GM12865 (cell line): ENCODE measurements around the gene NPTXR.

Source experiments
- DNase-seq: peaks from one replicate; pipeline ENCODE4 v3.0.0; 2010; ENCODE audit warnings: low read depth
- H3K4me3 ChIP-seq: 2 replicates; pipeline ENCODE4 v1.5.1; 2011; ENCODE audit warnings: mild to moderate bottlenecking, low read depth, low read length, control low read depth
- CTCF ChIP-seq: IDR thresholded peaks from 2 replicates; pipeline ENCODE4 v1.5.1; 2011; ENCODE audit warnings: low read length, control low read depth, low read depth, inconsistent platforms; ENCODE audit not compliant: insufficient read depth; ENCODE audit errors: missing control alignments

The NPTXR gene

DNA sequence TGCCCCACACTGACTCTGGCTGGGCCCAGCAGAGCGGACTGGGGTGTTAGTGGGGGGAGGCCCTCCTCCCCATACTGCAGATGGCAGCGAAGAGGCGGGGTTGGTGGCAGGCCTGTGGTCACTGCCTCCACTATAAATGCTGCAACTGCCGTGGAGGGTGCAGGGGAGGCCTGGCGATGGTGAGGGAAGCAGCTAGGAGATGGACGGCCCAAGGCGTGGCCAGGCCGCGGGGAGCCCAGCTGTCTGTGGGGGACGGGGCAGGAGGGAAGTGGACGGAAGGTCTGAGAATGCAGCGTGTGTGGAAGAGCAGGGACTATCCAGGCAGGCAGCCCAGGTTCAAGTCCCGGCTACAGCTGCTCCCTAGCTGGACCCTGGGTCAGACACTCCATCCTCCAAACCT is 68.2 kb downstream of the NPTXR start:
- no peak overlapping the region for H3K4me3 ChIP-seq
- no peak for TF ChIP-seq CTCF
- no peak for DNase-seq

DNA sequence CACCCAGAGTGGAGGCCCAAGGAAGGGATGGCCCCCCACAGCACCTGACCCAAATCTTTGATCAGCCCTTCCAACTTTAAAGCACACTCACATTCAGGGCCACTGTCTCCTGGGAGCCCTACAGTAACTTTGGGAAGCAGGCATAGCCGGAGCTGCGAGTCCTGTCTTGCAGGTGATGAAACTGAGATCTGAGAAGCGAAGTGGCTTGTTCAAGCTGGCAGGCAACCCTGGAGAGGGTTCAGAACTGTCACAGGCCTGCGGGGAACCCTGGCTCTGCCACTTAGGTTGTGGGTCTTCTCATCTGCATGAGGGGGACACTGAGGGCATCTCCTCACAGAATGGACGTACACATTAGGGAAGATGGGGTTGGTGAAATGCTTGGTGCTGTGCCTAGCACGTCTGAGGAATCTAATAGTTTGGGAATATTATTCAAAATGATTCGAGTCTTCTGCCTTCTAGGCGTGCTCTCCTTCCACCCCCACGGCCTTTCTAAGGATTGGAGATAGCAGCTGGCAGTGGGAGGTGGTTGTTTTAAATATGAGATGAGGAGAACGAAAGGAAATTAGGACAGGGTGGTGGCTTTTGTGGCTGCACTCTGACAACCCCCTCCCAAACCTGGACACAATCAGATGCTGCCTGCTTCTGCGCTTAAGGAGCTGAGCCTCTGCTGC is 69.2 kb downstream of the NPTXR start:
- no peak overlapping the region for H3K4me3 ChIP-seq
- no peak for TF ChIP-seq CTCF
- no peak for DNase-seq

DNA sequence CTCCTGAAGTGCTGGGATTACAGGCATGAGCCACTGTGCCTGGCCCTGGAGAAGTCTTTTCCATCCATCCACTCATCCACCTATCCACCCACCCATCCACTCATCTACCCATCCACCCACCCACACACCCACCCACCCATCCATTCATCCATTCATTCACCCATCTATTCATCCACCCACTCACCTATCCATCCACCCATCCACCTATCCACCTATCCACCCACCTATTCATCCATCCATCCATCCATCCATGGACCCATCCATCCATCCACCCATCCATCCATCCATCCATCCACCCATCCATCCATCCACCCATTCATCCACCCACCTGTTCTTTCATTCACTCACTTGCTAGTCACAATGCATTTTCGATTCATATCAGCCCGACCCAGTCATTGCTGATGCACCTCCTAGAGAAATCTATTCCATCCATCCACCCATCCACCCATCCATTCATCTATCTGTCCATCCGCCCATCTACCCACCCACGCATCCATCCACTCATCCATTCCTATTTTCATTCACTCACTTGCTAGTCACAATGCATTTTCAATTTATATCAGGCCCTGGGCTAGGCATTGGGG is 70.4 kb downstream of the NPTXR start:
- TF ChIP-seq CTCF, result no peak
- DNase-seq, result no peak
- H3K4me3 ChIP-seq, result no peak overlapping the region

- H3K4me3 ChIP-seq, result no peak overlapping the region
- TF ChIP-seq CTCF, result no peak
- DNase-seq, result no peak
These were observed 71.3 kb downstream of the NPTXR start for GRCh38 chr22:38772623-38772873.

- no peak for TF ChIP-seq CTCF
- no peak for DNase-seq
- H3K4me3 ChIP-seq, result no peak overlapping the region
These were observed 73.4 kb downstream of the NPTXR start for GRCh38 chr22:38770257-38770949.
